ENCODE measurements around the gene RNF152.

The RNF152 gene

GRCh38 chr18:61855449-61856378 is 37.1 kb downstream of the RNF152 start:
- no peaks in the 10 kb centered on the region for H3K79me2 ChIP-seq (ENCODE audit: control insufficient read depth, low read length)
- no peaks in the 10 kb centered on the region for H3K9me2 ChIP-seq (replicated peaks; ENCODE audit: control insufficient read depth, low read length)
- no peaks in the 10 kb centered on the region for H3K9me3 ChIP-seq (ENCODE audit: control insufficient read depth, insufficient read depth, low read length)
- no peaks in the 10 kb centered on the region for H3K4me1 ChIP-seq (ENCODE audit: control insufficient read depth, low read length)
- H3K27me3 ChIP-seq (ENCODE audit: control insufficient read depth, low read length): no peaks in the 10 kb centered on the region
- H4K20me1 ChIP-seq (ENCODE audit: control insufficient read depth, insufficient read depth, low read depth, low read length): no peaks in the 10 kb centered on the region
- no peak overlapping the region for H3K4me2 ChIP-seq (ENCODE audit: low read length)
- no peaks in the 10 kb centered on the region for H3F3A ChIP-seq (ENCODE audit: control insufficient read depth, insufficient read depth)
- no peak overlapping the region for H3K4me3 ChIP-seq (ENCODE audit: low read length)
- H3K27ac ChIP-seq (ENCODE audit: low read depth, low read length): no peak overlapping the region
- no peaks in the 10 kb centered on the region for H3K36me3 ChIP-seq (ENCODE audit: control insufficient read depth, low read length)
- no peak for TF ChIP-seq EZH2phosphoT487 (IDR thresholded peaks at IDR 0.05; ENCODE audit: borderline replicate concordance, low read length)
- no peak for TF ChIP-seq CTCF (IDR thresholded peaks at IDR 0.05; ENCODE audit: low read depth, low read length, poor library complexity, severe bottlenecking)

- no peaks in the 10 kb centered on the region for H3F3A ChIP-seq (ENCODE audit: control insufficient read depth, insufficient read depth)
- no peaks in the 10 kb centered on the region for H3K36me3 ChIP-seq (ENCODE audit: control insufficient read depth, low read length)
- no peaks in the 10 kb centered on the region for H3K79me2 ChIP-seq (ENCODE audit: control insufficient read depth, low read length)
- no peaks in the 10 kb centered on the region for H4K20me1 ChIP-seq (ENCODE audit: control insufficient read depth, insufficient read depth, low read depth, low read length)
- no peak overlapping the region for H3K27ac ChIP-seq (ENCODE audit: low read depth, low read length)
- no peak overlapping the region for H3K4me2 ChIP-seq (ENCODE audit: low read length)
- no peaks in the 10 kb centered on the region for H3K9me3 ChIP-seq (ENCODE audit: control insufficient read depth, insufficient read depth, low read length)
- no peaks in the 10 kb centered on the region for H3K4me1 ChIP-seq (ENCODE audit: control insufficient read depth, low read length)
- H3K4me3 ChIP-seq (ENCODE audit: low read length): no peak overlapping the region
- no peaks in the 10 kb centered on the region for H3K9me2 ChIP-seq (replicated peaks; ENCODE audit: control insufficient read depth, low read length)
- TF ChIP-seq EZH2phosphoT487 (IDR thresholded peaks at IDR 0.05; ENCODE audit: borderline replicate concordance, low read length): no peak
- TF ChIP-seq CTCF (IDR thresholded peaks at IDR 0.05; ENCODE audit: low read depth, low read length, poor library complexity, severe bottlenecking): no peak
- H3K27me3 ChIP-seq (ENCODE audit: control insufficient read depth, low read length): no peaks in the 10 kb centered on the region
These were observed 38.0 kb downstream of the RNF152 start for GRCh38 chr18:61854578-61855448.

GRCh38 chr18:61853855-61854254 is 39.0 kb downstream of the RNF152 start:
- Histone ChIP-seq H3K27ac (ENCODE audit: low read depth, low read length) (no peak overlapping the region), H3K79me2 (ENCODE audit: control insufficient read depth, low read length) (no peaks in the 10 kb centered on the region), H3K4me1 (ENCODE audit: control insufficient read depth, low read length) (no peaks in the 10 kb centered on the region), H3K4me2 (ENCODE audit: low read length) (no peak overlapping the region), H3F3A (ENCODE audit: control insufficient read depth, insufficient read depth) (no peaks in the 10 kb centered on the region), H3K36me3 (ENCODE audit: control insufficient read depth, low read length) (no peaks in the 10 kb centered on the region), H3K27me3 (ENCODE audit: control insufficient read depth, low read length) (no peaks in the 10 kb centered on the region), H4K20me1 (ENCODE audit: control insufficient read depth, insufficient read depth, low read depth, low read length) (no peaks in the 10 kb centered on the region), H3K9me3 (ENCODE audit: control insufficient read depth, insufficient read depth, low read length) (no peaks in the 10 kb centered on the region), H3K4me3 (ENCODE audit: low read length) (no peak overlapping the region), H3K9me2 (replicated peaks; ENCODE audit: control insufficient read depth, low read length) (no peaks in the 10 kb centered on the region)
- TF ChIP-seq EZH2phosphoT487 (IDR thresholded peaks at IDR 0.05; ENCODE audit: borderline replicate concordance, low read length) (no peak), CTCF (IDR thresholded peaks at IDR 0.05; ENCODE audit: low read depth, low read length, poor library complexity, severe bottlenecking) (no peak)

All from DOHH2 (cell line).